Naive thymus-derived CD4-positive, alpha-beta T cell (primary cell): ENCODE data around the gene MUC12. TPM values are rescaled to one million over a fixed set of nuclear protein-coding genes. Genes with fewer than 3 reads are reported as not detected.

ENCODE experiments used
- ATAC-seq: fragments of 150-1000 bp; cut with Tn5 transposase; 2 replicates; pipeline ENCODE4 v1.10.0; 2021; ENCODE audit warnings: mild to moderate bottlenecking, moderate library complexity
- CTCF ChIA-PET: fragments of 350-600 bp; sonication (Branson Sonifier 250); formaldehyde crosslinking; loops from one replicate; lab custom pipeline; 2021; ENCODE audit warnings: antibody characterized with exemption; lab: Charles Lee
- POLR2A ChIA-PET: fragments of 350-600 bp; sonication (Branson Sonifier 250); formaldehyde crosslinking; loops from one replicate; lab custom pipeline; 2021; ENCODE audit warnings: antibody characterized with exemption, inconsistent platforms; lab: Charles Lee
- DNase-seq, 9 donors: peaks; one replicate each; pipeline versions ENCODE4 v3.0.0 to v3.0.0-alpha.2; 2020 to 2022; ENCODE audit warnings: mixed read lengths in 1 of 9
- H3K27ac ChIP-seq: one replicate; pipeline ENCODE4 v1.7.0; 2013; ENCODE audit warnings: mild to moderate bottlenecking, low read depth, low read length, moderate library complexity
- H3K27me3 ChIP-seq, 2 donors: one replicate each; pipeline ENCODE4 v1.7.0; 2013; ENCODE audit warnings: low read length in 2 of 2, mild to moderate bottlenecking in 2 of 2, moderate library complexity in 2 of 2; ENCODE audit not compliant: control insufficient read depth in 2 of 2, insufficient read depth in 2 of 2
- H3K36me3 ChIP-seq, 3 experiments: 1 replicate in 2 of 3; 2 replicates in 1 of 3; pipeline ENCODE4 v1.7.0; 2013; ENCODE audit warnings: low read length in 3 of 3, mild to moderate bottlenecking in 3 of 3, moderate library complexity in 1 of 3; ENCODE audit not compliant: insufficient read depth in 3 of 3, control insufficient read depth in 2 of 3
- H3K4me1 ChIP-seq, 2 donors: one replicate each; pipeline ENCODE4 v1.7.0; 2013; ENCODE audit warnings: low read length in 2 of 2, mild to moderate bottlenecking in 2 of 2, moderate library complexity in 1 of 2; ENCODE audit not compliant: control insufficient read depth in 2 of 2, insufficient read depth in 2 of 2
- H3K4me3 ChIP-seq: 2 replicates; pipeline ENCODE4 v1.7.0; 2013; ENCODE audit warnings: mild to moderate bottlenecking, low read length
- H3K9me3 ChIP-seq, 3 experiments: 1 replicate in 2 of 3; 2 replicates in 1 of 3; pipeline ENCODE4 v1.7.0; 2013; ENCODE audit warnings: low read length in 3 of 3; ENCODE audit not compliant: control insufficient read depth in 2 of 3
- H3K27ac Mint-ChIP-seq, 9 donors: one replicate each; pipeline ENCODE4 v1.8.0; 2020 to 2022; ENCODE audit warnings: mixed read lengths in 9 of 9, mild to moderate bottlenecking in 8 of 9, moderate library complexity in 5 of 9, inconsistent platforms in 2 of 9
- H3K27me3 Mint-ChIP-seq, 5 donors: one replicate each; pipeline ENCODE4 v1.8.0; 2021 to 2022; ENCODE audit warnings: mixed read lengths in 5 of 5, mild to moderate bottlenecking in 1 of 5
- H3K36me3 Mint-ChIP-seq, 5 donors: one replicate each; pipeline ENCODE4 v1.8.0; 2020 to 2022; ENCODE audit warnings: mixed read lengths in 5 of 5, mild to moderate bottlenecking in 3 of 5, inconsistent platforms in 1 of 5
- H3K4me1 Mint-ChIP-seq, 7 donors: one replicate each; pipeline ENCODE4 v1.8.0; 2020 to 2022; ENCODE audit warnings: mixed read lengths in 7 of 7, mild to moderate bottlenecking in 3 of 7, inconsistent platforms in 1 of 7
- H3K4me3 Mint-ChIP-seq, 10 donors: one replicate each; pipeline ENCODE4 v1.8.0; 2020 to 2022; ENCODE audit warnings: mild to moderate bottlenecking in 10 of 10, mixed read lengths in 10 of 10, moderate library complexity in 6 of 10, inconsistent platforms in 2 of 10
- H3K9me3 Mint-ChIP-seq, 11 donors: one replicate each; pipeline ENCODE4 v1.8.0; 2020 to 2022; ENCODE audit warnings: mixed read lengths in 11 of 11, mild to moderate bottlenecking in 4 of 11, inconsistent platforms in 1 of 11, moderate library complexity in 1 of 11
- intact Hi-C, 2 donors: fragments of 100-400 bp; cut with micrococcal nuclease; formaldehyde crosslinking; loops; one replicate each; pipeline ENCODE4 v1.15.1; 2023
- polyA plus RNA-seq, 2 donors: library from polyadenylated mRNA; unstranded; fragments of 300-500 nt; fragmentation: Illumina TruSeq; gene quantifications; one replicate each; pipeline ENCODE4 v1.2.3, GENCODE V29; 2021
- total RNA-seq, 6 experiments: library from RNA in 5 of 6; stranded (reverse) in 5 of 6; gene quantifications; 1 replicate in 5 of 6; 2 replicates in 1 of 6; pipeline ENCODE4 v1.2.3 and lab custom pipeline; 2021 to 2026

The MUC12 gene
- total and polyA plus RNA-seq, 7 experiments from 2014 or later: not detected

DNA sequence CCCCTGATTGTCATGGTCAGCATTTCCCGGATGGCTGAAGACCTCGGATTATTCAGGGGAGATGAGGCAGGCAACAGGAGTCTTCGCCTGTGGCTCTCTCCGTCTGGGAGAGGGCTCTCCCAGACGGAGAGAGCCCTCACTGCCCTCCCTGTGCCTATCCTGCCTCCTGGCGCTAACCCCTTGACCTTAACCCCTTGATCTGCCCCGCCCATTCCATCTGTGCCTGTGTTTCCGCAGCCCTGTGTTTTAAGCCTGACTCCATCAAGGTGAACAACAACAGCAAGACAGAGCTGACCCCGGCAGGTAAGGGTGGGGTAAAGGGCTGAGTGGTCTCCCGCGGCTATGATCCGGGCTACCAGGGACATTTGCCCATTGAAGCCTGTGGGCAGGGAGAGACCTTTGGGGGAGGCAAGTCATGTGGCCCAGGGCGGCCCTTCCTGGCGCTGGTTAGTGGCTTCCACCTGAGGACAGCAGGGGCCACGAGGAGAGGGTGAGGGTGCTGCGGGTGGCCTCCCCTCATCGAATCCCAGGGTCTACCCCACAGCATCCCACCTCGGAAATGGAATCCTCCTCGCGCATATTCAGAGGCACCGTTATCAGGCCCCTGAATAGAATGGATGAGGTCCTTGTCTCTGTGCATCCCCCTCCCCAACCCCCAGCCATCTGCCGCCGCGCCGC, 4.2 kb upstream of the MUC12 start:
- DNase-seq: no peak
- CTCF ChIA-PET: no interaction called here

DNA sequence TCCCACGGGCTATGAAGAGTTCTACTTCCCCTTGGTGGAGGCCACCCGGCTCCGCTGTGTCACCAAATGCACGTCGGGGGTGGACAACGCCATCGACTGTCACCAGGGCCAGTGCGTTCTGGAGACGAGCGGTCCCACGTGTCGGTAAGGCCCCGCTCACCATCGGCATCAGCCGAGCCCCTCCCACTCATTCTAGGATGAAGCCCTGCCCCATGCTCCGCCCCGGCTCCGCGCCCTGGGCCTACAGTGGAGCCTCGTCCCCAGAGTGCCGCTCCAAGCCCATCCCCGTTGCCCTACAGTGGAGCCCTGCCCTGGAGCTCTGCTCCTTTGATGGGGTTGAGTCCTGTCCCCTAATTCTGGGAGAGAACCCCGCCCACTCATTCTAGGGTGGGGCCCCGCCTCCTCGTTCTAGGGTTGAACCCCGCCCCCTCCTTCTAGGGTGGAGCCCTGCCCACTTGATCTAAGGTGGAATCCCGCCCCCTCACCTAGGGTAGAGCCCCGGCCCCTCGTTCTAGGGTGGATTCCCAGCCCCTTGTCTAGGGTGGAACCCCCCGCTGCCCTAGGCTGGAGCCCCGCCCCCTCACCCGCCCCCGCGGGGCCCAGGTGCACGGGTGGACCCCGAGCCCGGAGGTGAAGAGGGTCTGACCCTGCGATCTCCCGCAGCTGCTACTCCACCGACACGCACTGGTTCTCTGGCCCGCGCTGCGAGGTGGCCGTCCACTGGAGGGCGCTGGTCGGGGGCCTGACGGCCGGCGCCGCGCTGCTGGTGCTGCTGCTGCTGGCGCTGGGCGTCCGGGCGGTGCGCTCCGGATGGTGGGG, 3.4 kb upstream of the MUC12 start:
- peaks cover 12 to 33% of the 10 kb centered on the region in 2 donors for H3K27me3 ChIP-seq
- CTCF ChIA-PET: no interaction called here
- Mint-ChIP-seq H3K4me1 (peaks cover 9 to 24% (median 16%) of the 10 kb centered on the region in 7 donors), H3K4me3 (peak overlapping the region; percentile 71 to 89 (median 84)), H3K27me3 (peaks cover 42 to 65% (median 61%) of the 10 kb centered on the region in 5 donors), H3K9me3 (peaks cover 0 to 1% (median 0%) of the 10 kb centered on the region in 11 donors), H3K27ac (peak overlapping the region in 1 of 9 donors; percentile 6), H3K36me3 (no peaks in the 10 kb centered on the region)
- peak; percentile 73 for ATAC-seq
- peak; percentile 21 to 88 (median 52) for DNase-seq
- H3K36me3 ChIP-seq: no peaks in the 10 kb centered on the region
- H3K4me3 ChIP-seq: peak overlapping the region; percentile 52
- H3K9me3 ChIP-seq: no peaks in the 10 kb centered on the region
- peaks cover 0 to 17% of the 10 kb centered on the region in 2 donors for H3K4me1 ChIP-seq
- intact Hi-C loops: loop anchor here (1.0 to 5.0 kb wide), 5 partner anchors 69 to 111 kb away; partner anchors contain the start of gene ACHE (in 1 of the 2)
- POLR2A ChIA-PET: no interaction called here
- H3K27ac ChIP-seq: no peak overlapping the region

More for the DNA sequence above, 4.2 kb upstream of the MUC12 start:
- Mint-ChIP-seq H3K27ac (peak overlapping the region in 1 of 9 donors; percentile 6), H3K27me3 (peaks cover 42 to 62% (median 58%) of the 10 kb centered on the region in 5 donors), H3K9me3 (peaks cover 0 to 1% (median 0%) of the 10 kb centered on the region in 11 donors), H3K4me3 (peak overlapping the region; percentile 71 to 89 (median 84)), H3K4me1 (peaks cover 9 to 24% (median 16%) of the 10 kb centered on the region in 7 donors), H3K36me3 (no peaks in the 10 kb centered on the region)
- peaks cover 12 to 33% of the 10 kb centered on the region in 2 donors for H3K27me3 ChIP-seq
- intact Hi-C loops: loop anchor here (5.0 kb wide), 3 partner anchors 68 to 112 kb away; partner anchors contain the start of gene ACHE (in 1 of the 2)
- POLR2A ChIA-PET: no interaction called here
- peak overlapping the region; percentile 52 for H3K4me3 ChIP-seq
- H3K36me3 ChIP-seq: no peaks in the 10 kb centered on the region
- no peaks in the 10 kb centered on the region for H3K9me3 ChIP-seq
- ATAC-seq: no peak
- peaks cover 0 to 17% of the 10 kb centered on the region in 2 donors for H3K4me1 ChIP-seq
- no peak overlapping the region for H3K27ac ChIP-seq

DNA sequence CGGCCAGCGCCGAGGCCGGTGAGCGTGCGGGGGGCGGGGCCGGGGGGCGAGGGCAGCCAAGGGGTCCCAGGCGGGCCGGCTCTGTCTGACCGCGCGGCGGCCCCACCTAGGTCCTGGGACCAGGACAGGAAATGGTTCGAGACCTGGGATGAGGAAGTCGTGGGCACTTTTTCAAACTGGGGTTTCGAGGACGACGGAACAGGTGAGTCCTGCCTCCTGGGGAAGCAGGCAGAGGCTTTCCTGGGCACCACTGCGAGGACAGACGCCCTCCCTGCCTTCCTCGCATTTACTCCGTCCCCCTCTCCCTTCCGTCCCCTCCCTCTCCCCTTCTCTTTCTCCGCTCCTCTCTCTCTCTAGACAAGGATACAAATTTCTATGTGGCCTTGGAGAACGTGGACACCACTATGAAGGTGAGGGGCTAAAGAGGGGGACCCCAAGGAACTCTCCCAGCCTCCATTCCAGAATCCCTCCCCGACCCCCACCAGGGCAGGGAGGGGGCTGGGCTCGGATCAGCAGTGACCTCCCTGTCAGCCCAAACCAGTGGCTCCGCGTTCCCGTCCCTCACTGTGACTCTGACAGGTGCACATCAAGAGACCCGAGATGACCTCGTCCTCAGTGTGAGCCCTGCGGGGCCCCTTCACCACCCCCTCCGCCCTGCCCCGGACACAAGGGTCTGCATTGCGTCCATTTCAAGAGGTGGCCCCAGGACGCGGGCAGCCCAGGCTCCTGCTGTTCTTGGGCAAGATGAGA, 2.6 kb upstream of the MUC12 start:
- Mint-ChIP-seq H3K4me1 (peaks cover 9 to 24% (median 16%) of the 10 kb centered on the region in 7 donors), H3K36me3 (no peaks in the 10 kb centered on the region), H3K27me3 (peaks cover 42 to 67% (median 62%) of the 10 kb centered on the region in 5 donors), H3K4me3 (peak overlapping the region; percentile 39 to 86 (median 72)), H3K27ac (peak overlapping the region in 1 of 9 donors; percentile 9), H3K9me3 (peaks cover 0 to 1% (median 0%) of the 10 kb centered on the region in 11 donors)
- H3K36me3 ChIP-seq: no peaks in the 10 kb centered on the region
- peak in 2 of 9 donors; percentile 3 to 8 for DNase-seq
- no peak overlapping the region for H3K27ac ChIP-seq
- CTCF ChIA-PET: no interaction called here
- intact Hi-C loops: loop anchor here (1.0 to 5.0 kb wide), 5 partner anchors 69 to 111 kb away; partner anchors contain the start of gene ACHE (in 1 of the 2)
- ATAC-seq: no peak
- peaks cover 0 to 17% of the 10 kb centered on the region in 2 donors for H3K4me1 ChIP-seq
- POLR2A ChIA-PET: no interaction called here
- peaks cover 12 to 33% of the 10 kb centered on the region in 2 donors for H3K27me3 ChIP-seq
- no peaks in the 10 kb centered on the region for H3K9me3 ChIP-seq
- peak overlapping the region; percentile 52 for H3K4me3 ChIP-seq

DNA sequence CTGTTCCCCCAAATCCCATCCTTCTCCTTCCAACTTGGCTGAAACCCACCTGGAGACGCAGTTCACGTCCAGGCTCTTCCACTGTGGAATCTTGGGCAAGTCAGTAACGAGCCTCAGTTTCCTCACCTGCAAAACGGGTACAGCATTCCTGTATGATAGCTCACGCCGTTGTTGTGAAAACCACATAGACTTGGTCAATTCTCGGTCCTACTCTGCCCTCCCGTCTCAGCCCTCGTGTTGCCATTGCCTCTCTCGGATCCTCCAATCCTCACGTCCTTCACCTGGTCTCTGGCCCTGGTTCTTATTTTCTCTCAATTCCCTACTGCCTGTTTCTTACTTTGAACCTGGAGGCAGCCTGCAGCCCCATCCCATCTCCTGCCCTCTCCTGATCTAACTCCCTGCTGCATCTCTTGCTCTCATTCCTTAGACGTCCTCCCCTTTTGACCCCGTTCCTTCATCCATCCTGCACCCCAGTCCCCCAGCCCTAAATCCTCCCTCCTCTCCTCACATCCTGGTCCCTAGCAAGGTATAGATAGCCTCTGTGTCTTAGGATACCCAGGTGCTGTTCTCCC, 2.0 kb upstream of the MUC12 start:
- Mint-ChIP-seq H3K27me3 (peaks cover 42 to 71% (median 62%) of the 10 kb centered on the region in 5 donors), H3K4me3 (peak overlapping the region; percentile 23 to 86 (median 70)), H3K9me3 (peaks cover 0 to 1% (median 0%) of the 10 kb centered on the region in 11 donors), H3K4me1 (peaks cover 9 to 24% (median 16%) of the 10 kb centered on the region in 7 donors), H3K36me3 (no peaks in the 10 kb centered on the region), H3K27ac (peak overlapping the region in 1 of 9 donors; percentile 9)
- H3K4me3 ChIP-seq: no peak overlapping the region
- H3K36me3 ChIP-seq: no peaks in the 10 kb centered on the region
- peaks cover 0 to 17% of the 10 kb centered on the region in 2 donors for H3K4me1 ChIP-seq
- ChIA-PET POLR2A (no interaction called here), CTCF (no interaction called here)
- H3K27ac ChIP-seq: no peak overlapping the region
- H3K9me3 ChIP-seq: no peaks in the 10 kb centered on the region
- intact Hi-C loops: loop anchor here (5.0 kb wide), 3 partner anchors 70 to 110 kb away; partner anchors contain the start of gene ACHE (in 1 of the 2)
- peaks cover 12 to 33% of the 10 kb centered on the region in 2 donors for H3K27me3 ChIP-seq
- DNase-seq (no peak), ATAC-seq (no peak)

DNA sequence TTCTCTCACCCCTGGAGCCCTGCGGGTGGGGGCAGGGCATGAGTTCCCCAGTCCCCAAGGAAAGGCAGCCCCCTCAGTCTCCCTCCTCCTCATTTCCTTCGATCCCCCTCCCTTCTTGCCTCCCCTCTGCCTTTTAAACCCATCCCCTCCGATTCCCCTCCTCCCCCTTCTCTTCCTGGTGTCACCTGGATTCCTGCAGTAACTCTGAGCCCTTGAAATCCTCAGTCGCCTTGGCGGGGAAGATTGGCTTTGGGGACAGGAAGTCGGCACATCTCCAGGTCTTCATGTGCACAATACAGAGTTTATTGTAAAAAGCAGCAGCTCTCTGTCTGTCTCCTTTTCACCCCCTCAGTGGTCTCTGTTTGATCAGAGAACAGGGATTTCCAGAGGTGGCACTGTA, 1.3 kb upstream of the MUC12 start:
- no peak for DNase-seq
- peaks cover 0 to 17% of the 10 kb centered on the region in 2 donors for H3K4me1 ChIP-seq
- H3K4me3 ChIP-seq: no peak overlapping the region
- Mint-ChIP-seq H3K27ac (peak overlapping the region in 1 of 9 donors; percentile 3), H3K4me3 (peak overlapping the region in 2 of 10 donors; percentile 71 to 77), H3K36me3 (peaks cover 0 to 4% (median 0%) of the 10 kb centered on the region in 5 donors), H3K27me3 (peaks cover 45 to 65% (median 57%) of the 10 kb centered on the region in 5 donors), H3K4me1 (peaks cover 9 to 24% (median 16%) of the 10 kb centered on the region in 7 donors), H3K9me3 (peaks cover 0 to 5% (median 0%) of the 10 kb centered on the region in 11 donors)
- peaks cover 12 to 33% of the 10 kb centered on the region in 2 donors for H3K27me3 ChIP-seq
- ChIA-PET CTCF (no interaction called here), POLR2A (no interaction called here)
- intact Hi-C loops: loop anchor here (5.0 kb wide), 3 partner anchors 71 to 109 kb away; partner anchors contain the start of gene ACHE (in 1 of the 2)
- no peak for ATAC-seq
- H3K27ac ChIP-seq: no peak overlapping the region
- H3K36me3 ChIP-seq: no peaks in the 10 kb centered on the region
- H3K9me3 ChIP-seq: no peaks in the 10 kb centered on the region
